Activated naive CD4-positive, alpha-beta T cell treated with anti-CD3 and anti-CD28 coated beads for 36 hours (primary cell): ENCODE results near the gene SPAG17. TPM values are rescaled to one million over a fixed set of nuclear protein-coding genes. Genes with fewer than 3 reads are reported as not detected.

Experiments used
- CTCF ChIA-PET: fragments of 350-600 bp; sonication (Branson Sonifier 250); formaldehyde crosslinking; loops from one replicate; lab custom pipeline; 2021; ENCODE audit warnings: antibody characterized with exemption; lab: Charles Lee
- DNase-seq: peaks from one replicate; pipeline ENCODE4 v3.0.0-alpha.2; 2020
- H3K27ac Mint-ChIP-seq: one replicate; pipeline ENCODE4 v1.8.0; 2021; ENCODE audit warnings: mild to moderate bottlenecking, mixed read lengths
- H3K27me3 Mint-ChIP-seq: one replicate; pipeline ENCODE4 v1.8.0; 2021; ENCODE audit warnings: low read depth, mixed read lengths
- H3K36me3 Mint-ChIP-seq: one replicate; pipeline ENCODE4 v1.8.0; 2021; ENCODE audit warnings: low read depth, mixed read lengths
- H3K4me1 Mint-ChIP-seq: one replicate; pipeline ENCODE4 v1.8.0; 2021; ENCODE audit warnings: low read depth, mixed read lengths
- H3K4me3 Mint-ChIP-seq: one replicate; pipeline ENCODE4 v1.8.0; 2021; ENCODE audit warnings: mild to moderate bottlenecking, moderate library complexity, mixed read lengths
- H3K9me3 Mint-ChIP-seq: one replicate; pipeline ENCODE4 v1.8.0; 2021; ENCODE audit warnings: mixed read lengths
- intact Hi-C: fragments of 100-400 bp; cut with micrococcal nuclease; formaldehyde crosslinking; loops from one replicate; pipeline ENCODE4 v1.15.1; 2023
- total RNA-seq, 2 experiments: library from RNA; stranded (reverse); gene quantifications; one replicate each; pipeline ENCODE4 v1.2.3, GENCODE V29; 2021

SPAG17 gene
- total RNA-seq, 2 experiments from 2014 or later, result not detected

- intact Hi-C loops, result no loop called here
- CTCF ChIA-PET, result no interaction called here
- Mint-ChIP-seq H3K36me3 (no peaks in the 10 kb centered on the region), H3K9me3 (no peaks in the 10 kb centered on the region), H3K4me1 (no peaks in the 10 kb centered on the region), H3K4me3 (no peak overlapping the region), H3K27ac (no peak overlapping the region), H3K27me3 (peaks cover 2% of the 10 kb centered on the region)
- no peak for DNase-seq
Measured at GRCh38 chr1:118115567-118116295, 69.3 kb downstream of the SPAG17 start.

DNA sequence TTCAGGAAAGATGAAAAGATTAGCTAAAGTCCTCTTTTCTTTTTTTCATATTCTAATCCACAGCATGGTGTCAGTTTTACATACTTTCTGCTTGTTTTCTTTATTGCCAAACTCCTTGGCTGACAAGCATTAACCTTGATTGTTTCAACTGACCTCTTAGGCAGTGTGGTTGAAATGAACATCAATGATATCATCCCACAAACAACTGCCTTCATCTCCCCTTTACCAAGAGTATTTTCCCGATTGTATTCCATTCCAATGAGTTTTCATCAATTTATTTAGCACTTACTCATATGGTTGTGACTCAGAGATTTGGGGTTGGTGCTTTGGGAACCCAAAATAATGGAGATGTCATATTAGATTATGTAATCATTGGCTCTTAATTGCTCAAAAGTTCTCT, 71.8 kb downstream of the SPAG17 start:
- Mint-ChIP-seq H3K4me1 (no peaks in the 10 kb centered on the region), H3K27me3 (no peaks in the 10 kb centered on the region), H3K36me3 (no peaks in the 10 kb centered on the region), H3K27ac (no peak overlapping the region), H3K4me3 (no peak overlapping the region), H3K9me3 (no peaks in the 10 kb centered on the region)
- intact Hi-C loops, result no loop called here
- no peak for DNase-seq
- CTCF ChIA-PET, result no interaction called here

- Mint-ChIP-seq H3K4me1 (no peaks in the 10 kb centered on the region), H3K4me3 (no peak overlapping the region), H3K27me3 (peaks cover 2% of the 10 kb centered on the region), H3K36me3 (no peaks in the 10 kb centered on the region), H3K27ac (no peak overlapping the region), H3K9me3 (no peaks in the 10 kb centered on the region)
- intact Hi-C loops, result no loop called here
- no peak for DNase-seq
- CTCF ChIA-PET, result no interaction called here
Measured at GRCh38 chr1:118110580-118110979, 74.4 kb downstream of the SPAG17 start.

DNA sequence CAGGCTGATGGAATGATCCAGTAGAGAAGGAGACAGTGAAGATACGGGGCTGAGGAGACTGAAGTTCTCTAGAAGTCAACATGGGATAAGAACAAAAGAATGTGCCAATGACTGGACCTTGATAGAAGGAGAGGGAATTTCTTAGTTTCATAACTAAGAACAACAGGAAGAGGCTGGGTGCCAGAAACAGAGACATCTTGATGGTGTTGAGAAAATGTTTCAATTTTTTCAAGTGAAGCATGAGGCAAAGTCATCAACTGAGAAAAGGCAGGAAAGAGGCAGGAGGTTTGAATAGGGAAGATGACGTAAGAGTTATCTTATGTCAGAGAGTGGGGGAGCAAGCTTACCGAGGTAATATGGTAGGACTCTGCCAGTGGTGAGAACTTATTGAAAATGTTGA, 80.1 kb downstream of the SPAG17 start:
- peaks cover 2% of the 10 kb centered on the region for H3K27me3 Mint-ChIP-seq
- no peak overlapping the region for H3K27ac Mint-ChIP-seq
- CTCF ChIA-PET, result no interaction called here
- H3K9me3 Mint-ChIP-seq, result no peaks in the 10 kb centered on the region
- intact Hi-C loops, result no loop called here
- no peak overlapping the region for H3K4me3 Mint-ChIP-seq
- H3K36me3 Mint-ChIP-seq, result no peaks in the 10 kb centered on the region
- DNase-seq, result no peak
- H3K4me1 Mint-ChIP-seq, result no peaks in the 10 kb centered on the region

DNA sequence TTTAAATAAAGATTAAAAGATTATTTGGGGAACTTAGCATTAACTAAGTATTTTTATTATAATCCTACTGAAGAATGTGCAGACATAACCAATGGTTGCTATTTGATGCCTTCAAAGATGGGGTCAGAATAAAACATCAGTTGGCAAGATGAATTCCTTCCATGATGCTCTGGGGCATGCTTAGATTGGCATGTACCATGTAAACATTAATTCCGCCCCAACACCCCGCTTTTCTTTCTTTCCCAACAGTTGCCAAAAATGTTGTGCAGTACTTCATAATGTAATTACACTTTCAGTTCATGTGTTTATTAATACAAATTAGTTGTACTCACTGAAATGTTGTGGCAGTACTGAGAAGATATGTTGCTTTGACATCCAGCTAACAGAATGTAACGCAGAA, 82.6 kb downstream of the SPAG17 start:
- H3K4me1 Mint-ChIP-seq, result no peaks in the 10 kb centered on the region
- no peak for DNase-seq
- no peak overlapping the region for H3K27ac Mint-ChIP-seq
- H3K27me3 Mint-ChIP-seq, result peaks cover 2% of the 10 kb centered on the region
- CTCF ChIA-PET, result no interaction called here
- H3K4me3 Mint-ChIP-seq, result no peak overlapping the region
- no peaks in the 10 kb centered on the region for H3K36me3 Mint-ChIP-seq
- no peaks in the 10 kb centered on the region for H3K9me3 Mint-ChIP-seq
- intact Hi-C loops, result no loop called here

GRCh38 chr1:118101999-118102398, 83.0 kb downstream of the SPAG17 start:
- Mint-ChIP-seq H3K36me3 (no peaks in the 10 kb centered on the region), H3K4me3 (no peak overlapping the region), H3K4me1 (no peaks in the 10 kb centered on the region), H3K9me3 (no peaks in the 10 kb centered on the region), H3K27ac (no peak overlapping the region), H3K27me3 (no peaks in the 10 kb centered on the region)
- intact Hi-C loops, result no loop called here
- CTCF ChIA-PET, result no interaction called here
- DNase-seq, result no peak

DNA sequence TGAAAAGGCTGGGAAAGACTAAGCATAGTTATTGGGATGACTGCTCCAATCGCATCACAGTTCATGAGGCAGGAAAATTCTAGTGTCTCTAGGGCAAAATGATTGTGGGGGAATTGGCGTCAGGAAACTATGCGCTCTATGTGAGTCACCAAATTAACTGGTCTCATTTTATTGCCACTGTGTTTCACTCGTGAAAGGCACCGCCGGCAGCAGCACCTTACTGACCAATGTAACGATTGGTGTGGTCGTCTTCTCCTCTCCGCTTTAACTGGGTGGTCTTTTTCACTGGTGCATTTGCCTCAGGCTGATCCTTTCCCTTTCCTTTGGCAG, 83.5 kb downstream of the SPAG17 start:
- no peaks in the 10 kb centered on the region for H3K36me3 Mint-ChIP-seq
- H3K27me3 Mint-ChIP-seq, result no peaks in the 10 kb centered on the region
- no peaks in the 10 kb centered on the region for H3K4me1 Mint-ChIP-seq
- no peak for DNase-seq
- CTCF ChIA-PET, result no interaction called here
- H3K9me3 Mint-ChIP-seq, result no peaks in the 10 kb centered on the region
- no peak overlapping the region for H3K4me3 Mint-ChIP-seq
- no peak overlapping the region for H3K27ac Mint-ChIP-seq
- intact Hi-C loops, result no loop called here

DNA sequence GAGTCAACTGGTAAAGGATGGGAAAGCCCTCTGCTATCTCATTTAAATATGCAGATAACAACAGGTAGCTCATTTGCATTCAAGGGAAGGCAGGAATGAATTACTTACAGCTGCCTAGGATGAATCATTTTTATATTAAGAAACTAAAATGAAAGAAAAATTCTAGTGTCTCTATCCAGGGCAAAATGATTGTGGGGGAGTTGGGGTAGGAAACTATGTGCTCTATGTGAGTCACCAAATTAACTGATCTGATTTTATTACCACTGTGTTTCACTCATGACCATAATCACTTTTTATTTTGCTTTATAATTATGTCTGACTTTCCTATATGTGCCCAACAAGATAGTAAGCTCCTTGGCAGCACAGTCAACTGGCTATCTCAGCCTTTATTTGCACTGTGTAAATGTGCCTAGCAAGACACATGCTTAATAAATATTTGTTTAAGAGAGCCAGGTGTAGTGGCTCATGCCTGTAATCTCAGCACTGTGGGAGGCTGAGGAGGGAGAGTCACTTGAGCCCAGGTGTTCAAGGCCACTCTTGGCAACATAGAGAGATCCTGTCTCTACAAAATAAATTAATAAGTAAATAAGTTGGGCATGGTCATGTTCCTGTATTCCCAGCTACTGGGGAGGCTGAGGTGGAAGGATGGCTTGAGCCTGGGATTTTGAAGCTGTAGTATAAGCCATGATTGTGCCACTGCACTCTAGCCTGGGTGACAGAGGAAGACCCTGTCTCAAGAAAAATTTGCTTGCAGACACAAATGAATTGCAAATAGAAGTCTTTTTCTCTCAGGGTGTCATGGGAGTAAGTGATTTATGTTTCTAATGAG, 84.1 kb downstream of the SPAG17 start:
- no peaks in the 10 kb centered on the region for H3K4me1 Mint-ChIP-seq
- H3K27ac Mint-ChIP-seq, result no peak overlapping the region
- no peaks in the 10 kb centered on the region for H3K9me3 Mint-ChIP-seq
- DNase-seq, result no peak
- no peaks in the 10 kb centered on the region for H3K27me3 Mint-ChIP-seq
- H3K36me3 Mint-ChIP-seq, result no peaks in the 10 kb centered on the region
- intact Hi-C loops, result no loop called here
- no peak overlapping the region for H3K4me3 Mint-ChIP-seq
- CTCF ChIA-PET, result no interaction called here

DNA sequence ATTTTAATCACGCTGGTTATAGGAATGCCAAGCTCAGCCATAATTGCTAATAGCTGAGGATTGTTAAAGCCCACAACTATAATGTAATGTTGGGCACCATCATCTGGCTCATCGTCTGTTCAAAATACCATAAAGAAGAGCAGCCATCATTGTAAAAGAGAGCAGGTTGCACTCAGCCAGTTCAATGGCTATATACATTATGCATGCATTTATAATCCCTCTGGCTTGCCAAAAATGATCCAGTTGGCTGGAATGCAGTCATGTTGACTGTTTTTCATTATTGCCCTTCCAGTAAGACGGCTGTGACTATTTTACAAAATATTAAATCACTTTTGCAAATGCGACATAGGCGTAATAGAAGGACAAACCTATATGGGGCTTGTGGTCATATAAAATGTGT, 85.3 kb downstream of the SPAG17 start:
- Mint-ChIP-seq H3K4me1 (no peaks in the 10 kb centered on the region), H3K36me3 (no peaks in the 10 kb centered on the region), H3K27ac (no peak overlapping the region), H3K9me3 (no peaks in the 10 kb centered on the region), H3K4me3 (no peak overlapping the region), H3K27me3 (no peaks in the 10 kb centered on the region)
- CTCF ChIA-PET, result no interaction called here
- DNase-seq, result no peak
- intact Hi-C loops, result no loop called here

GRCh38 chr1:118097622-118098348, 87.2 kb downstream of the SPAG17 start:
- intact Hi-C loops, result no loop called here
- Mint-ChIP-seq H3K4me3 (no peak overlapping the region), H3K9me3 (no peaks in the 10 kb centered on the region), H3K27me3 (no peaks in the 10 kb centered on the region), H3K4me1 (no peaks in the 10 kb centered on the region), H3K27ac (no peak overlapping the region), H3K36me3 (no peaks in the 10 kb centered on the region)
- no peak for DNase-seq
- CTCF ChIA-PET, result no interaction called here

DNA sequence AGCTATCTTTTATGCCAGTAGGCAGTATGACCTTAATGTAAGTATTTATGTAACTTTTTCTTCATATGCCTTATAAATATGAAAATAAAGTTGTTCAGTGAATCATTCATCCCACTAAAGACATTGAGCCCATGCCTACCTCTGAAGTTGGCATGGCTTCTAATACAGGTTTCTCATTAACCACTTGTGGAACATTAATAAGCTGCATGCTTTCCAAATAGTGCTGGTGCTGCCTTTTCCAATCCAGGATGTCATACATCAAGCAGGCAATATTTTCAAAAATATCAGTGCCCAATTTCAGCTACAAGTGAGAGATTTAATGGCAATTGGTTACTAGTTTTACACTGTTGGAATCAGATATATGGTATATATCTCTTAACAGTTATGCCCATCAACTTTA, 92.0 kb downstream of the SPAG17 start:
- no peak overlapping the region for H3K4me3 Mint-ChIP-seq
- no peaks in the 10 kb centered on the region for H3K4me1 Mint-ChIP-seq
- no peaks in the 10 kb centered on the region for H3K36me3 Mint-ChIP-seq

DNA sequence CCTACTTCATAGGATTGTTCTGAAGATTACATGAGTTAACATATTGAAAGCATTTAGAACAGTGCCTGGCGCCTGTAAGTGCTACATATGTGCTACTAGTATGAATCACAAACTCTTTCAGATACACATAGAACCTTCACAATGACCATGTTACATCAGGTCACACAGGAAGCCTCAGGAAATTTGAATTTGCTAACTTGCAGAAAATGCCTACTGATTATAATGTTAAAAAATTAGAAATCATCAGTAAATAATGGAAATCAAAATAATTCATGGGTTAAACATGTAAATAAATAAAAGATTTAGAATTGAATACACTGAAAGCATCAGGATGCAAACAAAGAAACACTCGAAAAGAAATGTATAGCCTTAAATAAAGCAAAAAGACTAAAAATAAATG, 94.9 kb downstream of the SPAG17 start:
- peaks cover 2% of the 10 kb centered on the region for H3K9me3 Mint-ChIP-seq
- no peaks in the 10 kb centered on the region for H3K36me3 Mint-ChIP-seq
- H3K4me1 Mint-ChIP-seq, result no peaks in the 10 kb centered on the region
- no peak overlapping the region for H3K4me3 Mint-ChIP-seq
- no peak overlapping the region for H3K27ac Mint-ChIP-seq
- H3K27me3 Mint-ChIP-seq, result peaks cover 5% of the 10 kb centered on the region
- CTCF ChIA-PET, result no interaction called here
- intact Hi-C loops, result no loop called here
- no peak for DNase-seq

More for the DNA sequence above, 92.0 kb downstream of the SPAG17 start:
- H3K27me3 Mint-ChIP-seq, result no peaks in the 10 kb centered on the region
- no peak overlapping the region for H3K27ac Mint-ChIP-seq
- DNase-seq, result no peak
- intact Hi-C loops, result no loop called here
- CTCF ChIA-PET, result no interaction called here
- H3K9me3 Mint-ChIP-seq, result no peaks in the 10 kb centered on the region
